Transverse colon (tissue), 3 donors: ENCODE results near the gene TMBIM6.

ENCODE experiments used
- POLR2A ChIP-seq: fragments of 450-650 bp; IDR thresholded peaks from one replicate; pipeline ENCODE4 v1.6.1; 2016; ENCODE audit warnings: antibody characterized with exemption, mild to moderate bottlenecking, moderate library complexity
- TF ChIP-seq, protein P1 (sequence below), 5 experiments: fragments of 200-600 bp in 3 of 5; fragments of 450-650 bp in 2 of 5; sonication (generic) in 3 of 5; IDR thresholded peaks; 1 replicate in 2 of 5; 2 replicates in 3 of 5; pipeline ENCODE4 v1.5.1; 2016 to 2017; ENCODE audit warnings: antibody characterized with exemption in 5 of 5, inconsistent platforms in 3 of 5, mild to moderate bottlenecking in 2 of 5, moderate library complexity in 1 of 5

DNA sequence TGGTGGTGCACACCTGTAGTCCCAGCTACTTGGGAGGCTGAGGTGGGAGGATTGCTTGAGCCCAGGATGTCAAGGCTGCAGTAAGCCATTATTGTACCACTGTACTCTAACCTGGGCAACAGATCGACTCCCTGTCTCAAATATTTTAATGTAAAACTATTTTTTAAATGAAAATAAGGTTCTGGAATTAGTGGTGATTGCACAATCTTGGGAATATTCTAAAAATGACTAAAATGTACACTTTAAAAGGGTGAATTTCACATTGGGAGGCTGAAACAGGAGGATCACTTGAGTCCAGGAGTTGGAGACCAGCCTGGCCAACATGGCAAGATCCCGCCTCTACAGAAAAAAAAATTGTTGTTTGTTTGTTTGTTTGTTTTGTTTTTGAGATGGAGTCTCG, 12.9 kb upstream of the TMBIM6 start:
- TF ChIP-seq POLR2A: no peak
- TF ChIP-seq, protein P1, sequence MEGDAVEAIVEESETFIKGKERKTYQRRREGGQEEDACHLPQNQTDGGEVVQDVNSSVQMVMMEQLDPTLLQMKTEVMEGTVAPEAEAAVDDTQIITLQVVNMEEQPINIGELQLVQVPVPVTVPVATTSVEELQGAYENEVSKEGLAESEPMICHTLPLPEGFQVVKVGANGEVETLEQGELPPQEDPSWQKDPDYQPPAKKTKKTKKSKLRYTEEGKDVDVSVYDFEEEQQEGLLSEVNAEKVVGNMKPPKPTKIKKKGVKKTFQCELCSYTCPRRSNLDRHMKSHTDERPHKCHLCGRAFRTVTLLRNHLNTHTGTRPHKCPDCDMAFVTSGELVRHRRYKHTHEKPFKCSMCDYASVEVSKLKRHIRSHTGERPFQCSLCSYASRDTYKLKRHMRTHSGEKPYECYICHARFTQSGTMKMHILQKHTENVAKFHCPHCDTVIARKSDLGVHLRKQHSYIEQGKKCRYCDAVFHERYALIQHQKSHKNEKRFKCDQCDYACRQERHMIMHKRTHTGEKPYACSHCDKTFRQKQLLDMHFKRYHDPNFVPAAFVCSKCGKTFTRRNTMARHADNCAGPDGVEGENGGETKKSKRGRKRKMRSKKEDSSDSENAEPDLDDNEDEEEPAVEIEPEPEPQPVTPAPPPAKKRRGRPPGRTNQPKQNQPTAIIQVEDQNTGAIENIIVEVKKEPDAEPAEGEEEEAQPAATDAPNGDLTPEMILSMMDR (IDR thresholded peaks at IDR 0.05): no peak
